Loucy (cell line): ENCODE results near the gene RERG.

Source experiments
- CTCF ChIP-seq: fragments of 200-600 bp; sonication (generic); conservative IDR thresholded peaks from 2 replicates; pipeline ENCODE4 v1.5.1; 2014; ENCODE audit warnings: mild to moderate bottlenecking, antibody characterized with exemption, low read length
- EZH2phosphoT487 ChIP-seq: fragments of 200-600 bp; IDR thresholded peaks from 2 replicates; pipeline ENCODE4 v1.6.1; 2018; ENCODE audit warnings: antibody characterized with exemption, mild to moderate bottlenecking, moderate library complexity, borderline replicate concordance

DNA sequence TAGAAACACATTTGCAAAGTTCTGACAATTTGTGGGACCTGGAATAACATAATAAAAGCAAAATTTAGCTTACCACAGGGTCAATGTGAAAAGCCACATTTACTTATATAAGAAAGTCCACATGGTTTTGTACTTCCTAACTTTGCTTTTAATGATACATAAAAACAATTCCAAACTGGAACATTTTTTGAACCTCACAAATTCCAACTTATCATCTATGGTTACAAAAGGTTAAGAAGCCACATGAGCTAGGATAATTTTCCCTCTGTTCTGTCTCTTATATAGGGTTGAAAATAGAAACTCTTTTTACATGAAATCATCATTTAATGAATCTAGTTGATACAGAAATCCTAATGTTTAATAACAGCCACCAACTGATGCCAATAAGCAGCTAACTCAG lies 8.9 kb upstream of the RERG start:
- TF ChIP-seq CTCF = no peak
- TF ChIP-seq EZH2phosphoT487 = no peak
